ENCODE data around the gene MAN2A2. TPM values are rescaled to one million over a fixed set of nuclear protein-coding genes. Genes with fewer than 3 reads are reported as not detected.
A peak's percentile ranks its signal among the peaks of the same experiment; 100 is the strongest.

MAN2A2 gene
- total and polyA plus RNA-seq, 9 of the 15 experiments (the other 6 are each of a cell fraction or from before 2014, with no cell fraction given), result 7.3 to 151 (median 43.4) TPM

- TF ChIP-seq, protein P1, sequence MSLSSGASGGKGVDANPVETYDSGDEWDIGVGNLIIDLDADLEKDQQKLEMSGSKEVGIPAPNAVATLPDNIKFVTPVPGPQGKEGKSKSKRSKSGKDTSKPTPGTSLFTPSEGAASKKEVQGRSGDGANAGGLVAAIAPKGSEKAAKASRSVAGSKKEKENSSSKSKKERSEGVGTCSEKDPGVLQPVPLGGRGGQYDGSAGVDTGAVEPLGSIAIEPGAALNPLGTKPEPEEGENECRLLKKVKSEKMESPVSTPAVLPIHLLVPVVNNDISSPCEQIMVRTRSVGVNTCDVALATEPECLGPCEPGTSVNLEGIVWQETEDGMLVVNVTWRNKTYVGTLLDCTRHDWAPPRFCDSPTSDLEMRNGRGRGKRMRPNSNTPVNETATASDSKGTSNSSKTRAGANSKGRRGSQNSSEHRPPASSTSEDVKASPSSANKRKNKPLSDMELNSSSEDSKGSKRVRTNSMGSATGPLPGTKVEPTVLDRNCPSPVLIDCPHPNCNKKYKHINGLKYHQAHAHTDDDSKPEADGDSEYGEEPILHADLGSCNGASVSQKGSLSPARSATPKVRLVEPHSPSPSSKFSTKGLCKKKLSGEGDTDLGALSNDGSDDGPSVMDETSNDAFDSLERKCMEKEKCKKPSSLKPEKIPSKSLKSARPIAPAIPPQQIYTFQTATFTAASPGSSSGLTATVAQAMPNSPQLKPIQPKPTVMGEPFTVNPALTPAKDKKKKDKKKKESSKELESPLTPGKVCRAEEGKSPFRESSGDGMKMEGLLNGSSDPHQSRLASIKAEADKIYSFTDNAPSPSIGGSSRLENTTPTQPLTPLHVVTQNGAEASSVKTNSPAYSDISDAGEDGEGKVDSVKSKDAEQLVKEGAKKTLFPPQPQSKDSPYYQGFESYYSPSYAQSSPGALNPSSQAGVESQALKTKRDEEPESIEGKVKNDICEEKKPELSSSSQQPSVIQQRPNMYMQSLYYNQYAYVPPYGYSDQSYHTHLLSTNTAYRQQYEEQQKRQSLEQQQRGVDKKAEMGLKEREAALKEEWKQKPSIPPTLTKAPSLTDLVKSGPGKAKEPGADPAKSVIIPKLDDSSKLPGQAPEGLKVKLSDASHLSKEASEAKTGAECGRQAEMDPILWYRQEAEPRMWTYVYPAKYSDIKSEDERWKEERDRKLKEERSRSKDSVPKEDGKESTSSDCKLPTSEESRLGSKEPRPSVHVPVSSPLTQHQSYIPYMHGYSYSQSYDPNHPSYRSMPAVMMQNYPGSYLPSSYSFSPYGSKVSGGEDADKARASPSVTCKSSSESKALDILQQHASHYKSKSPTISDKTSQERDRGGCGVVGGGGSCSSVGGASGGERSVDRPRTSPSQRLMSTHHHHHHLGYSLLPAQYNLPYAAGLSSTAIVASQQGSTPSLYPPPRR (CRISPR knock-in tag; IDR thresholded peaks at IDR 0.05; ENCODE audit: borderline replicate concordance), result no peak
- no peak for TF ChIP-seq MCM5 (IDR thresholded peaks at IDR 0.05; ENCODE audit: low read depth)
Observed at GRCh38 chr15:90915808-90916440, 12.8 kb downstream of the MAN2A2 start (continued).

GRCh38 chr15:90916461-90916860, 13.4 kb downstream of the MAN2A2 start:
- H3K4me1 ChIP-seq (replicated peaks in 1 of 2; ENCODE audit: control insufficient read depth in 2 of 2, insufficient read depth in 2 of 2, low read length in 2 of 2), result peaks cover 19 to 33% of the 10 kb centered on the region in 2 experiments
- H4K20me1 ChIP-seq (replicated peaks; ENCODE audit: control insufficient read depth, insufficient read depth, low read length), result no peaks in the 10 kb centered on the region
- TF ChIP-seq SP1 (CRISPR knock-in tag; IDR thresholded peaks at IDR 0.05) (peak; percentile 5; the same call in 1 of the 2 replicates), MYNN (IDR thresholded peaks at IDR 0.05) (no peak), MYNN (CRISPR knock-in tag; IDR thresholded peaks at IDR 0.05) (no peak), NRF1 (conservative IDR thresholded peaks at IDR 0.05 in 1 of 2, IDR thresholded peaks at IDR 0.05 in 1 of 2) (no peak), STAT5A (IDR thresholded peaks at IDR 0.05; ENCODE audit: borderline replicate concordance, low read length) (no peak), RNF2 (IDR thresholded peaks at IDR 0.05) (no peak), MCM5 (IDR thresholded peaks at IDR 0.05; ENCODE audit: low read depth) (no peak)
- in situ Hi-C loops (cut with MboI), result no loop called here
- intact Hi-C loops (cut with micrococcal nuclease), result no loop called here
- no peaks in the 10 kb centered on the region for H3K9me1 ChIP-seq (ENCODE audit: control insufficient read depth, insufficient read depth, low read length)
- FAIRE-seq (no peak), DNase-seq (ENCODE audit: extremely low read depth in 1 of 4, low spot score in 3 of 4) (no peak), ATAC-seq (no peak)
- ChIA-PET CTCF (ENCODE audit: low intra/inter-chr PET ratio) (no interaction called here), POLR2A (interaction anchor here (0.7 to 4.7 kb wide), 4 partner anchors 9 to 556 kb away, joined by 3 to 54 read pairs (median 6); partner anchors contain the start of gene MAN2A2)
- no peaks in the 10 kb centered on the region for H3K27me3 ChIP-seq (ENCODE audit: control insufficient read depth in 2 of 2, insufficient read depth in 2 of 2, low read length in 2 of 2)
- no peak overlapping the region for H3K4me3 ChIP-seq
- H2AFZ ChIP-seq (ENCODE audit: low read depth, low read length), result no peak overlapping the region
- WGBS (ENCODE audit: insufficient coverage, low coverage, missing lambda C conversion rate), result 95% methylated on average over 11 of the region's 11 CpGs
- 0 out of 2 replicates have a peak overlapping the region, but pooled peaks have one; percentile 4 for H3K4me2 ChIP-seq (ENCODE audit: insufficient read depth, low read length)
- peaks cover 100% of the 10 kb centered on the region for H3K36me3 ChIP-seq (ENCODE audit: control insufficient read depth, insufficient read depth, low read length)
- H3K9ac ChIP-seq (ENCODE audit: insufficient read depth in 1 of 2, low read depth in 2 of 2, low read length in 2 of 2), result peak overlapping the region in 1 of 2 experiments; percentile 13; a peak in 3 of 4 replicates
- H3K27ac ChIP-seq (ENCODE audit: extremely low read depth, low read depth, low read length), result peak overlapping the region; percentile 80; the same call in 2 of the 3 replicates
- no peaks in the 10 kb centered on the region for H3K9me3 ChIP-seq (replicated peaks; ENCODE audit: control insufficient read depth, insufficient read depth, low read depth, low read length)
- no TSS peak for BruUV-seq (replicated peaks)
- H3K79me2 ChIP-seq (ENCODE audit: control insufficient read depth, insufficient read depth, low read length), result peaks cover 6% of the 10 kb centered on the region; the same call in 2 of the 3 replicates
